ENCODE results near the gene SST.
A peak's percentile ranks its signal among the peaks of the same experiment; 100 is the strongest.
"Not testable (repeated sequence)": the region's sequence is repeated elsewhere in the genome, so short reads cannot be mapped to it uniquely, and the experiment has no call there.

The SST gene

GRCh38 chr3:187681756-187682155, 11.6 kb upstream of the SST start:
- not testable (repeated sequence) for DNase-seq

- peak; percentile 54 to 58 for DNase-seq
Observed at GRCh38 chr3:187679638-187680396, 9.6 kb upstream of the SST start.

DNA sequence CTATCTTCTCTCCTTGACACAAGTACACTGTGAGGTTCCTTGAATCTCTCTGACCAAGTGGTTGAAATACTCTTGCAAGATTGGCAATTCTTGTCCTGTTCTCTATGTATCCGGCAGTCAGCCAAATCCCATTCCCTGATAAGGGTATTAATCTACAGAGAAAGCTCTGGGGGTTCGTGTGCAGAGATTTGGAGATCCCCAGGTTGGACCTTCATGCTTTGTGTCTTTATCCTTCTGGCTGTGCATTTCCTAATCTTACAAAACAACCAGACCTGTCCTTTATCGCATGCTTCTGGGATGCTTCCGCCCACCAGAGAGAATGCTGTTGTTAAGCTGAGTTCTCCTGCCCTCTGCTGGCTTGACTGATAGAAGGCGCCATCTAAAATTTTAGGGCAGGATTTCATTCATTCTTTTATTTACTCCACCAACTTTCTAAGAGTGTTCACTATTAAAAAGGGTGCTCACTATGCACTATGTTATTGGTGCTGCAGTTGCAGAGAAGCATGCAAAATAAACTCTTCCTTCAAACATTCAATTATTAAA, 8.6 kb upstream of the SST start:
- DNase-seq = peak in 1 of 2 experiments; percentile 2

DNA sequence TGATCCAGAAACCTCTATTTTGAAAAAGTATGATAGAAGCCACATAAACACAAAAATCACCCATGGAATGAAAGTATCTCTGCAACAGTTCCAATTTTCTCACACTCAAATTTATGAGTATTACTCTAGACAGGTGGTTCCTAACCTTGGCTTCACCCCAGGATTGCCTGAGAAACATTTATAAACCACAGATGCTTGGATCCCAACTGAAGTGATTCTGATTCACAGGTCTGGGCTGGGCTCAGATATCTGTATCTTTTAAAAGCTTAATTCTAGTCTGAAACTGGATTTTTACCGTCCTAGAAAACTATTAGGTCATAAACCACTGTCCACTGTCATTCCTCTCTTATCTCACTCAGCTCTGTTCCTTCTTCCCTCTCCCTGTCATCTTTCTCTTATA, 7.4 kb upstream of the SST start:
- DNase-seq = no peak

- no peak for DNase-seq
Observed at GRCh38 chr3:187673012-187673411, 2.8 kb upstream of the SST start.

DNA sequence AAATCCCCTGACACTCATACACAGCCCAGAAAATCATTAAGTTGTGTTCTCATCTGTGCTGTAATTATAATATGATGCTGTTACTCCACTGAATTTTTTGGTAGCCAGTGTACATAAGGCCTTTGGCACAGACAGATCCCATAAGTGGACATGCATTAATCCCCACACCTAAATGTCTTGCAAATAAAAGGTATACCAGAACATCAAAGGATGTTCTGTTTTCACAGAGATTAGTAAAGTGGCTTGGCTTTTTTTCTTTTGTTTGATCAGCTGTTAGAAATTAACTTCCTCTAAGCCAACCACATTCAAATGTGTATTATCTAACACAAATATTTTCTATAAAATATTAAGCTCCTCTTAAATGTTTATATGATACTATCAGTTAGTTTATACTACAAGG, 2.7 kb downstream of the SST start:
- no peak for DNase-seq

- DNase-seq = no peak
Observed at GRCh38 chr3:187665764-187666402, 4.3 kb downstream of the SST start.

DNA sequence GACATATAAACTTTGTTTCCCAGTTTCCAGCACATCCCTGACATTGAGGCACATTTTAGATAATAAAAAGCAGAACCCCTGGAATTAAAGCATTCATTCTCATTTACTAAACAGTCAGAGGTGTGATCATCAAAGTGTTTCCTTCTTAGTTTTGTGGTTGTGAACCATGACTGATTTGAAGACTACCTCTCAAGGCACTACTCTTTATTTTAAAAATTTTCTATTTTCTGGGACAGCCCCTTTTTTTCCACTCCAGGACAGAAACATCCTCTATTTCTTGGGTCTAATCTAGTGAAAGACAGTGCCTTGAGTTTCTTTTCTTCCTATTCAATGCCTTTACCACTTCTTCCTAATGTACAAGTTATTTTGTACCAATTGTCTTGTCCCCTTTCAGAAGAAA, 5.2 kb downstream of the SST start:
- no peak for DNase-seq

DNA sequence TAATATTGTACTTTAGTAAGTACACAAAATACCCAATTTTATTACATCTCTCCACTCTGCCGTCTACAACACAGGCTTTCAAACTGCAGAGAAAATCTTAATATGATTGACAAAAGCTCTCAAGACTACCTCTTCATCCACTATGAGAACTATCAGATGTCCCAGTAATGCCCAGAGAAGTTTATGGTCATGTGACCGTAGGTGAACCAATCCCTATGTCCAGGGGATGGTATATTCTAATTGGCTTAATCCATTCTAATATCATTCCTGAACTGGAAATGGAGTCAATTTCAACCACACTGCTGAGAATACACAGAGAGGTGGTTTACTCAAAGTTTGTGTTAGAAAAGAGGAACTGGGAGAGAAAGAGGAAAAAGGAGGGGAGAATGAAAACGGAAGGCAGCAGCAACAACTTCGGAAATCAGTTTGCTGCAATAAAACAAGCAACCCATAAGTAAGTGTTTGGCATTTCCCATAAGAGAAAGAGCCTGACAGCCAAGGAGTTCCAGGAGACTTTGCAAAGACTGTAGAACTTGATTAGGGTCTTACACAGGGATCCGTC, 7.3 kb downstream of the SST start:
- no peak for DNase-seq

DNA sequence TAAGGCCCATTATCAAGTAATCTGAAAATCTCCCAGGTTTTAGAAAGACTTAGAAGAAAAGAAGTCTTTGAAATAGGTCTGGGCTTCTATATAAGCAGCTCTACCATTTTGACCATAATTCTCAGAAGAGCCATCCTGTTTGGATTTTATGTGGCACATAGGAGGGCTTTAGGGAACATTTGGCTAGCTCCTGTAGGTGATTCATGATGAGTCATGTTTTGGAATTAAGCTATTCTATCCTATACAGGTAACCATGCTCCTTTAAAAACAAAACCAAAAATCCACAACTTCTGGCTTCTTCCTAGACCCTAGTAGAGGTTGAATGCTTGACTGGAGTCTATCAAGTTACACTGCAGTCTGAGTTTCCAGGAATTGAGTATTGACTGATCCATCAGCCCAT, 8.9 kb downstream of the SST start:
- no peak for DNase-seq

DNA sequence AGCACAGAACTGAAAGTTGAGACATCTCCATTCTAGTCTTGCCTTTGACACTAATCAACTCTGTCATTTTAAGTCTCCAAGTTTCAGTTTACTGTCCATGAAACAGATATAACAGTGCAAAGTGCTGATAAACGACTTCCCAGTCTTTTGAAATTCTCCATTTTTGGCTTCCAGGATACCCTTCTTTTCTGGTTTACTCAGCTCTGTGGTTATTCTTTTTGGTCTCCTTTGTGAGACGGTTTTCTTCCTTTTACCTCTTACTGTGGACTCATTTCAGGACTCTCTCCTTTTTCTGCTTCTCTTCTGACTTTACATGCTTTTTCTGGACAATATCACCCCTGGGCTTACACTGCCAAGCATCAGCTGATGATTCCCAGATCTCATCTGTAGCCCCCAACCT, 18.9 kb downstream of the SST start:
- DNase-seq = no peak

GRCh38 chr3:187648177-187648576, 22.0 kb downstream of the SST start:
- no peak for DNase-seq

DNA sequence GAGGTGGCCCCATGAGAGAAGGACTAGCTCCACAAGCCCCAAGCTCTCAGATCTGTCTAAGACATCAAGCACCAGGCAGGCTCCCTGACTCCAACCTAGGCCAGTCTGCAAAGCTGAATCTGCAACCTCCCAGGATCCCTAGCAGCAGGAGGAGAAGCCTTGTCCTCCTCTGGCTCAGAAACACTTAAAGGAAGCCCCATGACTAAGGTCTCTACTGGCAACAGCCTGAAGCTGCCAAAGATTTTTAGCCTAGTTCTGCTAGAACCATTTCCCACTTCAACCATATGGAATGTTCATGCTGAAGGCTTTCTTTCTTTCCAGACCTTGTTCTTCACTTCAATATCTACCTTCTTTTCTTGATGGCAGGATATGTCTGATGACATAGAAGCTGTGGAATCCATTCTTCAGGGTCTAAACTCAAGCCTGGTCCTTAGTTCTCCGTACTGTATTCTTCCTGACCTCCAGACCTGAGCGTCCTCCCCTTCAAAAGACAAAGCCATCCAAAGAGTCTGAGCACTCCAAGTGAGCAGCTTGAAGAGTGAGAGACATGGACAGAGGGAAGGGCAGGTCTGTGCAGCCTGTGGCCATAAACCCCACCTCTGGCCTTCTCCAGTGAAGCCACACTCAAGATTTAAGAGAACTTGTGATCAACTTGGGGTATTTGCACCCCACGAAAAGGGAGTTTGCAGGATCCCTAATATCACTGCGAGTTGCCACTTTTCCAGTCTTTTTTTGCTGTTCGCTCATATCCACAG, 23.1 kb downstream of the SST start:
- no peak for DNase-seq

- DNase-seq = not testable (repeated sequence)
Observed at GRCh38 chr3:187645379-187645778, 24.8 kb downstream of the SST start.

DNA sequence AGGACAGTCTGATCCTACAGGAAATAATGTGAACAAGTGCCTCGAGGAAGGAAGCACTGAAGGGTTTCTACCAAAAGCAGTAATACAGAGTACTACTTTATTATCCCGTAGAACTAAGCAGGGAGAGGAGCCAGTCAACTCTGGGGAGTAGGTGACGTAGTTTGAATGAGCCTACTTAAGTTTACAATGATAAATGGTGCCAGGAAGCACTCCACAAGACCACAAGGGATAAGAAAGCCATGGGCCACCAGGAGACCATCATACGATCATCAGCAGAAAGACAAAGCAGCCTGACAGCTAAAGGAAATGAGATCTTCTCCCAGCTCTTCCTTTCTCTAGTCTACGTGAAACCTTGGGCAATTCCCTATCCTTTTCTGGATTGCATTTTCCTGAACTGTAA, 27.3 kb downstream of the SST start:
- no peak for DNase-seq

GRCh38 chr3:187641320-187642016, 28.7 kb downstream of the SST start:
- no peak for DNase-seq

GRCh38 chr3:187640569-187641059, 29.6 kb downstream of the SST start:
- DNase-seq = no peak

DNA sequence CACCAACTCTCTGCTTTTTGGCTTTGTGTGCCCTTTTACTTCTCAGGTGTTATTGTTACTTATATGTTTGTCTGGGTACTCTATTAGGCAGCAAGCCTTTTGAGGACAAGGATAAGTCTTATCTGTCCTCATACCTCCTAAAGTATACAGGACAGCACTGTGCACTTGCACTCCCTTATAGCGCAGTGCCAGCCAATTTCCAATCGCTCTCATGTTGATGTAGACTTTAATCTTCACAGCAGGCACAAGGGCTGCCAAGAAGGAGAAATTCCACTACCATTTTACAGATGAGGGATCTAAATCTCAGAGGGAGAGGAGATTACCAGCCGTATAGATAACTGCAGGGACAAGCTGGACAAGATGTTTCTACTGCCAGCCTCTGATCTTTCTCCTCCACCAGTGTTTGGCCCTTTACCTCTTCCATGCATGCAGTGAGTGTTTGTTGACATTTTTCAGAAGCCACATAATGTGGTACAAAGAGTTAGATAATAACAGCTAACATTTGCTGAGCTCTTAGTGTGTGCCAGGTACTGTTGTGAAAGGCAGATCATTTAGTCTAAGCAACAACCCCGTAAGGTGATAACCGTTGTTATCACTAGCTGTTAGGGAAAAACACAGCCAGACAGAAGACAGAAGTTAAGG, 30.1 kb downstream of the SST start:
- no peak for DNase-seq

- DNase-seq = no peak
Observed at GRCh38 chr3:187636528-187636927, 33.7 kb downstream of the SST start.

- no peak for DNase-seq
Observed at GRCh38 chr3:187630404-187630803, 39.8 kb downstream of the SST start.

DNA sequence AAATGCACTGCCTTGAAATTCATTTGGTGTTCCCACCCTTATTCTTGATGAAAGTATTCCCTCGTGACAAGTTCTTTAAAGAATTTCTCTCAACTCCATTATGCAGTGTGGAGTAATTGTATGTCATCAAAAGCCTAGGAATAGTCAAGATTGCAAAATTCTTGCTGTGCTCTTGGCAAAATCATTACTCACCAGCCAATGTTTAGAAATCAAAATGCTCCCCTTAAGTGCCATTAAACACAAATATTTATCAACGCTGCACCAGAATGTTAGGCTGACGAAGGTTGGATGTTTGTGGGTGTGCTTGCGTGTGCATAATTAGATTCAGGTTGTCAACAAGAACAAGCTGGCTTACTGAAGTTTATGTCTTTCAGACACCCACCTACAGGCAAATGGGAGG, 40.5 kb downstream of the SST start:
- no peak for DNase-seq

DNA sequence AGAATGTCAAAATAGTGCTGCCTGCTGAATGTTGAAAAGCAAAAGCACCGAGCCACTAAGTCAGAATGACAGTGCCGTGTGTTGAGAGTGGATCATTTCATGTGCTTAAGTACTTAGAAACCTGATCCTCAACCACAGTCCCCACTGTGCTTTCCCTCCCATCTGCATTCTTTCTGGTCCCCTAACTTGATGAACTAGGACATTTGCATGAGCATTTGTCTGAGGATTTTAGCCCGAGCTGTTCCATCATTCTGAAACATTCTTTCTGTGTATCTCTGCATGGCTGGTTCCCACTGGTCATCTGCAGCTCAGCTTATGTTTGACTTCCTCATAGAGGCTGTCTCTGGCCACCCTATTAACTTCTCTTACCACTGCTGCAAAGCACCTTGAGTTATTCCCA, 42.0 kb downstream of the SST start:
- DNase-seq = no peak
